Measurements from ENCODE around the gene TMED1. TPM values are rescaled to one million over a fixed set of nuclear protein-coding genes. Genes with fewer than 3 reads are reported as not detected.

Gene TMED1
- total RNA-seq, 2 experiments from 2014 or later = 8.6 to 11.2 TPM

DNA sequence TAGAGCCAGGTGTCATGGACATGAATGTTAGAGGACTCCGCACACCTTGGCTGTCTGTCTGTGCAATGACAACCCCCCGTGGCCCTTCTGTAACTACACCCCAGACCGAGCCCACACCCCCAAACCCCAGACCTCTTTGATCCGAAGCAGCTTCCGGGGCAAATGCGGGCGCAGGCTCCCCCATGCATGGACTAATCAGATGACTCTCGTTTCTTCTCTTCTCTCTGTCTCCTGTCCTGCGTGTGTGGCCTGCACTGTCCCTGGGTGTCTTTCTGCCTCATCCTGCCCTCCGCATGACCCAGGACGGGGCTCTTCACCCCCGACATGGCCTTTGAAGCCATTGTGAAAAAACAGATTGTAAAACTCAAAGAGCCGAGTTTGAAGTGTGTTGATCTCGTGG, 38.9 kb downstream of the TMED1 start:
- peak overlapping the region; percentile 58 for H3K4me3 Mint-ChIP-seq
- H3K27me3 Mint-ChIP-seq = no peaks in the 10 kb centered on the region
- POLR2A ChIA-PET = no interaction called here
- H3K4me1 Mint-ChIP-seq = peaks cover 50% of the 10 kb centered on the region
- no peak for DNase-seq
- H3K27ac Mint-ChIP-seq = peak overlapping the region; percentile 89
- peaks cover 43% of the 10 kb centered on the region for H3K36me3 Mint-ChIP-seq (ENCODE audit: low read depth)
- no peaks in the 10 kb centered on the region for H3K9me3 Mint-ChIP-seq
- CTCF ChIA-PET = no interaction called here

DNA sequence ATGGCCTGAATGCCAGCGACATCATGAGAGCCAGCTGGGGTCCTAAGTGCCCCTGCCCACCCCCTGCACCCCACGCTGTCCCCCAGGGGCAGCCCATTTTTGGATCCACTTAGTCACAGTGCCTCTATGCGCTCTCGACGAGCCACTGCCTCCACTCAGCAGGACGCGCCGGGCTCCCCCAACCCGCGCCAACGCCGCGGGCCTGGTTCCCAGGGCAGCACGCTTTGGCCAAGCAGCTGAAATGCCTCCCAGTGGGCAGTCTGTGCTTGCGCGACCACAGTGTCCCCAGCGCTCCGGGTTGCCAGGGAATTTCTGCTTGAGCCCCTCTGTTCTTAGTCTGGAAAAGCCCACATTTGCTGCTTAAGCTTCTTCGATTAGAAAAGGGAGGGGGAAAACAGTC, 39.4 kb downstream of the TMED1 start:
- peak overlapping the region; percentile 89 for H3K27ac Mint-ChIP-seq
- no peak overlapping the region for H3K4me3 Mint-ChIP-seq
- peaks cover 51% of the 10 kb centered on the region for H3K4me1 Mint-ChIP-seq
- ChIA-PET POLR2A (no interaction called here), CTCF (interaction anchor here (1.1 kb wide), 1 partner anchor 60 kb away, joined by 4 read pairs; no protein-coding TSS in a partner anchor)
- no peak for DNase-seq
- no peaks in the 10 kb centered on the region for H3K9me3 Mint-ChIP-seq
- H3K27me3 Mint-ChIP-seq = no peaks in the 10 kb centered on the region
- H3K36me3 Mint-ChIP-seq (ENCODE audit: low read depth) = peaks cover 45% of the 10 kb centered on the region

DNA sequence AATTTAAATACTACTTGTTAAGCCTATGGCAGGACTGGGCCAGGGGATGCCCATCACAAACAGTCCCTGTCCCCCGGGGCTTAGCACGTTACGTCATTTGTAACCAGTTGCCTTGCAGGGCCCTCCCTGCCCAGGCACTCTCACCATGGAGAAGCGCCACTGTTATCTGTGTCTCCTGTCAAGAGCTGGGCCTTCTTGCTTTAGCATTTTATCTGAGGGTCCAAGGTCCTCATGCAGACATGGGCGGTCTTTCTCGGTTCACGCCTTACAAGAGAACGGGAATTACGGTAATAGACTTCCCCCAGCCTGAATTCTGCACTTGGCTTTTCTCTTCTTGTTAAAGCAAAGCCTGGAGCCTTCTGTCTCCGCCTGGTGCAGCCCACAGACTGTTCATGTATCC, 46.1 kb downstream of the TMED1 start:
- ChIA-PET POLR2A (no interaction called here), CTCF (no interaction called here)
- Mint-ChIP-seq H3K36me3 (ENCODE audit: low read depth) (peaks cover 51% of the 10 kb centered on the region), H3K27ac (no peak overlapping the region), H3K9me3 (no peaks in the 10 kb centered on the region), H3K4me1 (peaks cover 15% of the 10 kb centered on the region), H3K4me3 (no peak overlapping the region), H3K27me3 (no peaks in the 10 kb centered on the region)
- DNase-seq = no peak

DNA sequence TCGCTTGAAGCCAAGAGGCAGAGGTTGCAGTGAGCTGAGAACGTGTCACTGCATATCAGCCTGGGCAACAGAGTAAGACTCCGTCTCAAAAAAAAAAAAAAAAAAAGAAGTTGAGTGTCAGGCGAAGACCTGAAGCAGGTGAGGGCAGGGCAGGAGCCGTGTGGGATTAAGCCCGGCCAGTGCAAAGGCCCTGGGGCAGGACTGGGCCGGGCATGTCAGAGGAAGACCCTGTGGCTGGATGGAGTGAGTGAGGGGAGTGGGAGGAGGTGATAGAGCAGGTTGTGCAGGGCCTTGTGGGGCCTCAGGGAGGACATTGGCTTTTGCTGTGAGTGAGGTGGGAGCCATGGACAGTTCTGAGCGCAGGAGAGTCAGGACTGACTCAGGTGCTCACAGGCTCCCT, 47.9 kb downstream of the TMED1 start:
- Mint-ChIP-seq H3K4me3 (no peak overlapping the region), H3K9me3 (no peaks in the 10 kb centered on the region), H3K27ac (no peak overlapping the region), H3K4me1 (peaks cover 5% of the 10 kb centered on the region), H3K36me3 (ENCODE audit: low read depth) (peaks cover 52% of the 10 kb centered on the region), H3K27me3 (no peaks in the 10 kb centered on the region)
- POLR2A ChIA-PET = no interaction called here
- CTCF ChIA-PET = interaction anchor here (0.6 kb wide), 1 partner anchor 55 kb away, joined by 3 read pairs; no protein-coding TSS in a partner anchor
- DNase-seq = no peak

DNA sequence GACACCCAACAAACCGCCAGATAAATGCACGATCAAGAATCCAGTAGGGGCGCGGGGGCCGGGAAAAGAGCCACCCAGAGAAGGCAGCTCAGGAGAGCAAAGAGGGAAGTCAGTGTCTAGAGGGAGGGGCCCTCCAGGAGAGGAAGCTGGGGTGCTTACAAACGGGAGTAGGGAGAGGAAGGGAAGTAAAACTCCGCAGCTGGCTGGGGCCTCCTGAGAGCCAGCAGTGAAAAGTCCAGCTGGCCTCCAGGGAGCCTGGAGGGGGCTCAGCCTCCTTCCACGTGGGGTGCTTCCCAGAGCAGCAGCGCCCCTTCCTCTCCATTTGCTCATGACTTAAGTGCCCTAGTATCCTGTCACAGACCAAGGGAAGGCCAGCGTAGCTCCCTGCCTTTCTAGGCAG, 51.8 kb downstream of the TMED1 start:
- H3K4me3 Mint-ChIP-seq = no peak overlapping the region
- DNase-seq = no peak
- POLR2A ChIA-PET = no interaction called here
- no peaks in the 10 kb centered on the region for H3K27me3 Mint-ChIP-seq
- peaks cover 3% of the 10 kb centered on the region for H3K4me1 Mint-ChIP-seq
- peaks cover 70% of the 10 kb centered on the region for H3K36me3 Mint-ChIP-seq (ENCODE audit: low read depth)
- no peaks in the 10 kb centered on the region for H3K9me3 Mint-ChIP-seq
- H3K27ac Mint-ChIP-seq = peak overlapping the region; percentile 62
- CTCF ChIA-PET = interaction anchor here (0.9 to 2.9 kb wide), 4 partner anchors 9 to 67 kb away, joined by 3 to 8 read pairs (median 6); partner anchors contain the start of gene DNM2

DNA sequence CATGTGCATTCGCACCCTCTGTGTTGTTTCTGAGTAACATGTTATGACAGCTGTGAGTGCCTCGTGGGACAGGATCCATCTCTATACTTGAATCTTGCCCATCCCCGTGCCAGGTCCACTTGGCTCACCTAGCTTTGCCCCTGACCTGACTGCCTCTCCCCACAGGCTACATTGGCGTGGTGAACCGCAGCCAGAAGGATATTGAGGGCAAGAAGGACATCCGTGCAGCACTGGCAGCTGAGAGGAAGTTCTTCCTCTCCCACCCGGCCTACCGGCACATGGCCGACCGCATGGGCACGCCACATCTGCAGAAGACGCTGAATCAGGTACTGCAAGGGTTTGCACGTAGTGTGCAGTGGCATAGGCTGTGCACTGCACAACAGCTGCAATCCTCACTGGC, 53.2 kb downstream of the TMED1 start:
- Mint-ChIP-seq H3K9me3 (no peaks in the 10 kb centered on the region), H3K36me3 (ENCODE audit: low read depth) (peaks cover 62% of the 10 kb centered on the region), H3K4me1 (peaks cover 3% of the 10 kb centered on the region), H3K27me3 (no peaks in the 10 kb centered on the region), H3K4me3 (no peak overlapping the region), H3K27ac (peak overlapping the region; percentile 68)
- POLR2A ChIA-PET = no interaction called here
- CTCF ChIA-PET = interaction anchor here (0.6 to 1.1 kb wide), 2 partner anchors 43 to 65 kb away, joined by 4 read pairs; partner anchors contain the start of gene DNM2
- no peak for DNase-seq

Small RNA genes within 50 kb of the gene (microRNA-seq; reads per million reads assigned to microRNA genes)
- gene MIR199A1 (ENCODE audit: borderline microRNAs expressed, borderline replicate concordance) (not detected), gene MIR6793 (ENCODE audit: borderline microRNAs expressed, borderline replicate concordance) (1.9 reads per million)

Other genes starting within 250 kb of the TMED1 start
- not detected for gene AP1M2, start 248.9 kb downstream of the TMED1 start, total RNA-seq
- 100 to 1,000 TPM; 162 to 189 TPM for gene SLC44A2, start 210.7 kb downstream of the TMED1 start, total RNA-seq
- 100 to 1,000 TPM; 385 to 389 TPM for gene ILF3, start 181.9 kb downstream of the TMED1 start, total RNA-seq
- gene QTRT1, start 134.8 kb downstream of the TMED1 start, total RNA-seq = 10 to 100 TPM; 39.9 to 43.8 TPM
- 100 to 1,000 TPM; 268 to 270 TPM for gene DNM2, start 118.1 kb downstream of the TMED1 start, total RNA-seq
- 1 to 10 TPM; 2.4 TPM for gene C19orf38, start 12.2 kb upstream of the TMED1 start, total RNA-seq
- 10 to 100 TPM; 32.4 to 34.3 TPM for gene CARM1, start 35.3 kb upstream of the TMED1 start, total RNA-seq
- 10 to 100 TPM; 19.9 to 23.3 TPM for gene YIPF2, start 92.4 kb upstream of the TMED1 start, total RNA-seq
- 10 to 100 TPM; 17.5 to 22.3 TPM for gene TIMM29, start 92.6 kb upstream of the TMED1 start, total RNA-seq
- gene SMARCA4, start 124.8 kb upstream of the TMED1 start, total RNA-seq = 100 to 1,000 TPM; 111 to 115 TPM

All from activated CD4-positive, alpha-beta T cell treated with anti-CD3 and anti-CD28 coated beads, Interleukin-2, amount 10 ng/mL, durations not matched to agents 7 days and 5 days (primary cell).